RWPE2 (cell line): ENCODE results near the gene TNK2.
A peak's percentile ranks its signal among the peaks of the same experiment; 100 is the strongest.

Experiments
- ATAC-seq: fragments of 200-7000 bp; cut with Tn5 transposase; 3 replicates; pipeline ENCODE4 v1.9.1; 2021; ENCODE audit warnings: low read depth
- DNase-seq: peaks from one replicate; pipeline ENCODE4 v3.0.0-alpha.2; 2020; ENCODE audit warnings: low spot score
- H3K27ac ChIP-seq: fragments of 450-650 bp; 2 replicates; pipeline ENCODE4 v1.5.1; 2017; ENCODE audit warnings: mild to moderate bottlenecking; ENCODE audit not compliant: poor library complexity, severe bottlenecking
- H3K27me3 ChIP-seq: fragments of 250-450 bp; sonication (Bioruptor Pico); 2 replicates; pipeline ENCODE4 v1.5.1; 2021; ENCODE audit warnings: mild to moderate bottlenecking, moderate library complexity; ENCODE audit not compliant: insufficient read depth, poor library complexity, severe bottlenecking
- H3K36me3 ChIP-seq: fragments of 250-450 bp; sonication (Bioruptor Pico); 2 replicates; pipeline ENCODE4 v1.5.1; 2020; ENCODE audit warnings: low read depth, mild to moderate bottlenecking, moderate library complexity
- H3K4me1 ChIP-seq: fragments of 250-450 bp; sonication (Bioruptor Pico); 2 replicates; pipeline ENCODE4 v1.5.1; 2021; ENCODE audit warnings: mild to moderate bottlenecking, moderate library complexity; ENCODE audit not compliant: insufficient read depth, poor library complexity, severe bottlenecking
- H3K4me3 ChIP-seq: fragments of 250-450 bp; sonication (Bioruptor Pico); 2 replicates; pipeline ENCODE4 v1.5.1; 2021; ENCODE audit warnings: mild to moderate bottlenecking, moderate library complexity; ENCODE audit not compliant: severe bottlenecking
- H3K9me3 ChIP-seq: fragments of 250-450 bp; sonication (Bioruptor Pico); 2 replicates; pipeline ENCODE4 v1.5.1; 2021; ENCODE audit warnings: mild to moderate bottlenecking, moderate library complexity; ENCODE audit not compliant: severe bottlenecking
- TF ChIP-seq, protein P1 (sequence below): fragments of 450-650 bp; IDR thresholded peaks from one replicate; pipeline ENCODE4 v1.5.1; 2017; ENCODE audit warnings: mild to moderate bottlenecking, moderate library complexity; ENCODE audit not compliant: poor library complexity, severe bottlenecking

Gene TNK2

GRCh38 chr3:195855471-195856409 is 52.6 kb downstream of the TNK2 start:
- no peak overlapping the region for H3K4me3 ChIP-seq
- TF ChIP-seq, protein P1, sequence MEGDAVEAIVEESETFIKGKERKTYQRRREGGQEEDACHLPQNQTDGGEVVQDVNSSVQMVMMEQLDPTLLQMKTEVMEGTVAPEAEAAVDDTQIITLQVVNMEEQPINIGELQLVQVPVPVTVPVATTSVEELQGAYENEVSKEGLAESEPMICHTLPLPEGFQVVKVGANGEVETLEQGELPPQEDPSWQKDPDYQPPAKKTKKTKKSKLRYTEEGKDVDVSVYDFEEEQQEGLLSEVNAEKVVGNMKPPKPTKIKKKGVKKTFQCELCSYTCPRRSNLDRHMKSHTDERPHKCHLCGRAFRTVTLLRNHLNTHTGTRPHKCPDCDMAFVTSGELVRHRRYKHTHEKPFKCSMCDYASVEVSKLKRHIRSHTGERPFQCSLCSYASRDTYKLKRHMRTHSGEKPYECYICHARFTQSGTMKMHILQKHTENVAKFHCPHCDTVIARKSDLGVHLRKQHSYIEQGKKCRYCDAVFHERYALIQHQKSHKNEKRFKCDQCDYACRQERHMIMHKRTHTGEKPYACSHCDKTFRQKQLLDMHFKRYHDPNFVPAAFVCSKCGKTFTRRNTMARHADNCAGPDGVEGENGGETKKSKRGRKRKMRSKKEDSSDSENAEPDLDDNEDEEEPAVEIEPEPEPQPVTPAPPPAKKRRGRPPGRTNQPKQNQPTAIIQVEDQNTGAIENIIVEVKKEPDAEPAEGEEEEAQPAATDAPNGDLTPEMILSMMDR, result peak; percentile 65
- no peaks in the 10 kb centered on the region for H3K36me3 ChIP-seq
- H3K27me3 ChIP-seq, result no peaks in the 10 kb centered on the region
- ATAC-seq, result peak; percentile 54; the same call in 2 of the 3 replicates
- no peak overlapping the region for H3K27ac ChIP-seq
- no peaks in the 10 kb centered on the region for H3K9me3 ChIP-seq
- no peak for DNase-seq
- no peaks in the 10 kb centered on the region for H3K4me1 ChIP-seq

- H3K4me1 ChIP-seq, result no peaks in the 10 kb centered on the region
- H3K27me3 ChIP-seq, result no peaks in the 10 kb centered on the region
- ATAC-seq, result no peak
- H3K4me3 ChIP-seq, result no peak overlapping the region
- DNase-seq, result no peak
- H3K9me3 ChIP-seq, result no peaks in the 10 kb centered on the region
- H3K36me3 ChIP-seq, result no peaks in the 10 kb centered on the region
- TF ChIP-seq, protein P1, result no peak
- H3K27ac ChIP-seq, result no peak overlapping the region
Measured at GRCh38 chr3:195854628-195855294, 53.6 kb downstream of the TNK2 start.

DNA sequence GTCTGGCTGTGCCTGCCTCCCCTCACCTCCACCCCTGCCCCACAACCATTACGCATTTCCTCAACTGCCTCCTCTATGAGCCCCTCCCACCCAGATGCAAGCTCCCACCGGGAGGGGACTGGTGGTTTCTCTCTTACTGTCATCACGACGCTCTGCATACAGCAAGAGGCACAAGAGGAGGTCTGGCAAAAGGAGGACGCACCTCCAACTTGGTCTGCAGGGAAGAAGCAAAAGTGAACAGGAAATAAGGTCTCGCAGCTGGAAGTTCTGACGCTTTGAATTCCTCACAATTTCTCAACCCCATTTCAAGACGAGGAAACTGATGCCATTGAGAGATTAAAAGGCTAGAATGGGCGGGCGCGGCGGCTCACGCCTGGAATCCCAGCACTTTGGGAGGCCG is 54.4 kb downstream of the TNK2 start:
- TF ChIP-seq, protein P1, result no peak
- no peak for DNase-seq
- H3K27ac ChIP-seq, result no peak overlapping the region
- H3K27me3 ChIP-seq, result no peaks in the 10 kb centered on the region
- H3K4me3 ChIP-seq, result no peak overlapping the region
- no peaks in the 10 kb centered on the region for H3K9me3 ChIP-seq
- ATAC-seq, result no peak
- H3K4me1 ChIP-seq, result no peaks in the 10 kb centered on the region
- H3K36me3 ChIP-seq, result no peaks in the 10 kb centered on the region

DNA sequence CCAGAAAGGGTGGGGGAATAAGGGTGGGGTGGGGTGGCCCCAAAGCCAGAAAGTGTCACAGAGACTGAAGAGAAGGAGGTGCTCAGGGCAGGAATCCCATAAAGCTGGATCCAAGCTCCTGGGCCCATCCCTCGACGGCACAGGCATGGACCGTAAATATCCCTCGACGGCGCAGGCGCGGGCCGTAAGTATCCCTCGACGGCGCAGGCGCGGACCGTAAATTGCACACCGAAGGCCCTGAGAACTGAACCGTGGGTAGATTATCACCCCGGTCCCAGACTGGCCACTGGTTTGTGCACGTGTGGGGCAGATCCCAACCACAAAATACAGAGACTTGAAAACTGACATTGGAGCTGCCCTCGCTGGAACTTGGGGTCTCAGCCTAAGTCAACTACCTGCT is 55.3 kb downstream of the TNK2 start:
- Histone ChIP-seq H3K27ac (no peak overlapping the region), H3K4me3 (no peak overlapping the region), H3K27me3 (no peaks in the 10 kb centered on the region), H3K4me1 (no peaks in the 10 kb centered on the region), H3K36me3 (no peaks in the 10 kb centered on the region), H3K9me3 (no peaks in the 10 kb centered on the region)
- TF ChIP-seq, protein P1, result no peak
- ATAC-seq, result no peak
- no peak for DNase-seq
